Measurements from ENCODE around the gene IQSEC3.

The IQSEC3 gene

DNA sequence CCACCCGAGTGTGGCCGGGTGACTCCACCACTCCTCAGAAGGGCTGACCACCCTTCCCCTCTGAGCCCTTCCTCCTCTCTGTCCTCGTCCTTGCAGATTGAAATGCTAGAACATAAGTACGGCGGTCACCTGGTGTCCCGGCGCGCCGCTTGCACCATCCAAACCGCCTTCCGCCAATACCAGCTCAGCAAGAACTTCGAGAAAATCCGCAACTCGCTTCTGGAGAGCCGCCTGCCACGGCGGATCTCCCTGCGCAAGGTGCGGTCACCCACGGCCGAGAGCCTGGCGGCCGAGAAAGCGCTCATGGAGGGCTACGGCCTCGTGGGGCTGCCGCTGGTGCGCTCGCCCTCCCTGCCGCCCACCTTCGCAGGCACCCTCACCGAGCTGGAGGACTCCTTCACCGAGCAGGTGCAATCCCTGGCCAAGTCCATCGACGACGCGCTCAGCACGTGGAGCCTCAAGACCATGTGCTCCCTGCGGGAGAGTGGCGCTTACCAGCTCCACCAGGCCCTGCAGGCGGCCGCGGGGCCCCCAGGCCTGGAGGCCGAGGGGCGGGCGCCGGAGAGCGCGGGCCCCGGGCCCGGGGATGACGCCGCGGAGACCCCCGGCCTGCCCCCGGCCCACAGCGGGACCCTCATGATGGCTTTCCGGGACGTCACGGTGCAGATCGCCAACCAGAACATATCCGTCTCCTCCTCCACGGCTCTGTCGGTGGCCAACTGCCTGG, 71.8 kb downstream of the IQSEC3 start:
- peaks cover 57% of the 10 kb centered on the region for H3K27me3 Mint-ChIP-seq (ENCODE audit: low read depth)
- H3K27ac Mint-ChIP-seq: no peak overlapping the region
- no peaks in the 10 kb centered on the region for H3K9me3 Mint-ChIP-seq
- peak overlapping the region in 1 of 3 experiments; percentile 66 for H3K4me3 Mint-ChIP-seq
- H3K36me3 Mint-ChIP-seq (ENCODE audit: low read depth): peaks cover 3% of the 10 kb centered on the region
- H3K4me1 Mint-ChIP-seq: peaks cover 44% of the 10 kb centered on the region
- TF ChIP-seq, protein P1, sequence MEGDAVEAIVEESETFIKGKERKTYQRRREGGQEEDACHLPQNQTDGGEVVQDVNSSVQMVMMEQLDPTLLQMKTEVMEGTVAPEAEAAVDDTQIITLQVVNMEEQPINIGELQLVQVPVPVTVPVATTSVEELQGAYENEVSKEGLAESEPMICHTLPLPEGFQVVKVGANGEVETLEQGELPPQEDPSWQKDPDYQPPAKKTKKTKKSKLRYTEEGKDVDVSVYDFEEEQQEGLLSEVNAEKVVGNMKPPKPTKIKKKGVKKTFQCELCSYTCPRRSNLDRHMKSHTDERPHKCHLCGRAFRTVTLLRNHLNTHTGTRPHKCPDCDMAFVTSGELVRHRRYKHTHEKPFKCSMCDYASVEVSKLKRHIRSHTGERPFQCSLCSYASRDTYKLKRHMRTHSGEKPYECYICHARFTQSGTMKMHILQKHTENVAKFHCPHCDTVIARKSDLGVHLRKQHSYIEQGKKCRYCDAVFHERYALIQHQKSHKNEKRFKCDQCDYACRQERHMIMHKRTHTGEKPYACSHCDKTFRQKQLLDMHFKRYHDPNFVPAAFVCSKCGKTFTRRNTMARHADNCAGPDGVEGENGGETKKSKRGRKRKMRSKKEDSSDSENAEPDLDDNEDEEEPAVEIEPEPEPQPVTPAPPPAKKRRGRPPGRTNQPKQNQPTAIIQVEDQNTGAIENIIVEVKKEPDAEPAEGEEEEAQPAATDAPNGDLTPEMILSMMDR (IDR thresholded peaks at IDR 0.05; ENCODE audit: unreplicated experiment in 3 of 3): no peak

DNA sequence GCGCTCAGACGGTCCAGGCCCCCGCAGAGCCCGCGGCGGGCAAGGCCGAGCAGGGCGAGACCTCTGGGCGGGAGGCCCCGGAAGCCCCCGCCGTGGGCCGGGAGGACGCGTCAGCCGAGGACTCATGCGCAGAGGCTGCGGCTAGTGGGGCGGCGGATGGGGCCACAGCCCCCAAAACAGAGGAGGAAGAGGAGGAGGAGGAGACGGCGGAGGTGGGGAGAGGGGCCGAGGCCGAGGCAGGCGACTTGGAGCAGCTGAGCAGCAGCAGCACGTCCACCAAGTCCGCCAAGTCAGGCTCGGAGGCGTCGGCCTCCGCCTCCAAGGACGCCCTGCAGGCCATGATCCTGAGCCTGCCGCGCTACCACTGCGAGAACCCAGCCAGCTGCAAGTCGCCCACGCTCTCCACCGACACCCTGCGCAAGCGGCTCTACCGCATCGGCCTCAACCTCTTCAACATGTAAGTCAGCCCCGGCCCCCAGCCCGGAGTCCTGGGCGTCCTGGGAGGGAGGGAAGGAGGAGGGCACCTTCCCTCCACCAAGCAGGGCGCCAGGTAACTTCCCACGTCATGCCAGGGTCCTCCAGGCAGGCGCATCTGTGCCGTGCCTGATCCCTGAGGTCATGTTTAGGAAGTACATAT, 72.4 kb downstream of the IQSEC3 start:
- peaks cover 3% of the 10 kb centered on the region for H3K36me3 Mint-ChIP-seq (ENCODE audit: low read depth)
- no peaks in the 10 kb centered on the region for H3K9me3 Mint-ChIP-seq
- TF ChIP-seq, protein P1 (IDR thresholded peaks at IDR 0.05; ENCODE audit: unreplicated experiment in 3 of 3): no peak
- H3K27me3 Mint-ChIP-seq (ENCODE audit: low read depth): peaks cover 57% of the 10 kb centered on the region
- H3K4me1 Mint-ChIP-seq: peaks cover 46% of the 10 kb centered on the region
- H3K27ac Mint-ChIP-seq: peak overlapping the region; percentile 59 to 95 (median 87)
- H3K4me3 Mint-ChIP-seq: peak overlapping the region; percentile 66 to 79 (median 72)

DNA sequence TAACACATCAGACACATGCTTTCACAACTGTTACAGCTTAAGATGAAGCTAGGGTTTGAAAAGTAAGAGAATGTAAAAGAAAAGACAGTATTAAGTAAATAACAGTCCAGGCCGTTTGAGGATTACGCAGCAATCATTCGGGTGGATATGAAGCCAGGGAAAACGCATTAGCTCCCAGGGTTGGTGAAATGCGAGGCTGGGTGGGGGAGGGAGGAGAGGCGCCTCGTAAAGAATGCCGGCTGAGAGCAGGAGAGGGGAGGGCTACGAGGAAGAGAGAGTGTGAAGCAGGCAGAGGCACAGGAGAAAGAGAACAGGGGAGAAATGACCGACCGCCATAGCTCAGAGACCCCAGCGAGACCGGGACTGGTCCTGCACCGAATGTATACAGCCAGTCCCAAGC, 73.0 kb downstream of the IQSEC3 start:
- TF ChIP-seq, protein P1 (IDR thresholded peaks at IDR 0.05; ENCODE audit: unreplicated experiment in 3 of 3): no peak
- Mint-ChIP-seq H3K27me3 (ENCODE audit: low read depth) (peaks cover 61% of the 10 kb centered on the region), H3K36me3 (ENCODE audit: low read depth) (peaks cover 3% of the 10 kb centered on the region), H3K4me3 (peak overlapping the region; percentile 66 to 79 (median 72)), H3K9me3 (no peaks in the 10 kb centered on the region), H3K27ac (peak overlapping the region; percentile 59 to 95 (median 87)), H3K4me1 (peaks cover 49% of the 10 kb centered on the region)

DNA sequence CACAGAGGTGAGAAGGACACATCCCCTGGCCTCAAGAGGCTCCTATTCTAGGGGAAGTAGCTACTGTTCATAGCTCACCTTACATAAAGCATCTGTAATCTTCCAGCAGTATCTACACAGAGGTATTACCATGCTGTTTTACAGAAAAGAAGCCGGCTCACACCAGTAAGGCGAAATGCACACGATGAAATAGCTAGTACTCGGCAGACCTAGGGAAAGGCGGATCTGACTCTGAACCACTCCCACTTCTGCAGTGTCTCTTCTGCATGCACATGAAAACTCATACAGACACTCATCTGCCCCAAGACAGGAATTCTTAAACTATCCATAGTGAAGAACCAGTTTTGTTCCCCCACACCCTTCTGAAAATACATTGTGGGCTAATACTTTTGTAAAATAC, 73.6 kb downstream of the IQSEC3 start:
- peaks cover 58% of the 10 kb centered on the region for H3K27me3 Mint-ChIP-seq (ENCODE audit: low read depth)
- TF ChIP-seq, protein P1 (IDR thresholded peaks at IDR 0.05; ENCODE audit: unreplicated experiment in 3 of 3): no peak
- peaks cover 52% of the 10 kb centered on the region for H3K4me1 Mint-ChIP-seq
- no peaks in the 10 kb centered on the region for H3K9me3 Mint-ChIP-seq
- H3K4me3 Mint-ChIP-seq: peak overlapping the region; percentile 66 to 79 (median 72)
- H3K27ac Mint-ChIP-seq: peak overlapping the region; percentile 59 to 95 (median 87)
- peaks cover 3% of the 10 kb centered on the region for H3K36me3 Mint-ChIP-seq (ENCODE audit: low read depth)

DNA sequence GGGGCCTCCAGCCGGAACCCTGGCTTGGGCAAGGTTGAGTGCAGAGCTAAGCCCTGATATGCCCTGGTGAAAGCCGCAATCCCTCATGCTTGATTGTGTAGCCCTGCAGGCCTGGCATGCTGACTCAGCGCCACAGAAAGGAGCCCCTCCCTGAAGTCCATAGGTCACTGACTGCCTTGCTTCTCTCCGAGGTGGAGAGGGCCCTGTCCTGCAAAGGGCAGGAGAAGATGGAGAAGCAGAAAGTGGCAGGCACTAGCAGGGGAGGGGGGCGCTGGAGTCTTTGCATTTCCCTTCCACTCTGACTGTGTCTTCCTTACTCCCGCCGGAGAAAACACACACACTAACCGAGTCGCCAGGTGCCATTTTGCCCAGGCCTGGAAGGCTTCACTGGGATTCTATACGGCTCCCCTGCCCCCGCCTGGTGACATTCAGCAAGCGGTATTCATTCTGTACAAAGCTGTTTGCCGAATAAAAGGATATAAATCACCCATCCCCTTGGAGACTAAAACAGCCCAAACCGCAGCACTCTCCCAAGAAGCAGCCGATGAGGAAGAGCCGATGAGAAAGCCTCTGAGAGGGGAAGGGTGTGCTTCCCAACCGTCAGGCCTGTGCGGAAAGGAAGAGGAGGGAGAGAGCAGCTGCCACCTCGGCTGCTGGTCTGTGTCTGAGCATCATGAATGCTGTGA, 77.5 kb downstream of the IQSEC3 start:
- Mint-ChIP-seq H3K4me1 (peaks cover 61% of the 10 kb centered on the region), H3K36me3 (ENCODE audit: low read depth) (peaks cover 3% of the 10 kb centered on the region)
- TF ChIP-seq, protein P1 (IDR thresholded peaks at IDR 0.05; ENCODE audit: unreplicated experiment in 3 of 3): peak in 1 of 3 experiments; percentile 9

More for the DNA sequence above, 77.5 kb downstream of the IQSEC3 start:
- no peaks in the 10 kb centered on the region for H3K9me3 Mint-ChIP-seq
- H3K4me3 Mint-ChIP-seq: peak overlapping the region in 1 of 3 experiments; percentile 4
- peaks cover 37% of the 10 kb centered on the region for H3K27me3 Mint-ChIP-seq (ENCODE audit: low read depth)
- peak overlapping the region; percentile 57 to 94 (median 85) for H3K27ac Mint-ChIP-seq
